Measurements from ENCODE around the gene FAM200B. TPM values are rescaled to one million over a fixed set of nuclear protein-coding genes. Genes with fewer than 3 reads are reported as not detected.

FAM200B gene
- polyA plus RNA-seq, 2 of the 4 experiments (the other 2 are of a cell fraction) = 40.8 to 41.6 TPM

GRCh38 chr4:15655223-15656037, 26.2 kb upstream of the FAM200B start, which contains the start of gene FBXL5 (continued):
- TF ChIP-seq BHLHE40 (IDR thresholded peaks at IDR 0.05; ENCODE audit: low read depth, low read length) (no peak), SREBF2 (IDR thresholded peaks at IDR 0.05) (no peak), JUNB (IDR thresholded peaks at IDR 0.05) (no peak), HDAC2 (IDR thresholded peaks at IDR 0.05) (no peak), HOXB13 (CRISPR knock-in tag; IDR thresholded peaks at IDR 0.05; ENCODE audit: low read depth) (peak; percentile 93), JUN (IDR thresholded peaks at IDR 0.05) (peak; percentile 24 to 76; a peak in 3 of 5 replicates), HOXA7 (CRISPR knock-in tag; IDR thresholded peaks at IDR 0.05) (0 out of 2 replicates have a peak, but pooled peaks have one; percentile 56), SMC3 (IDR thresholded peaks at IDR 0.05) (no peak), FOXS1 (CRISPR knock-in tag; IDR thresholded peaks at IDR 0.05) (peak; percentile 64), CBX2 (IDR thresholded peaks at IDR 0.05; ENCODE audit: borderline replicate concordance, low read depth) (no peak)
- TF ChIP-seq, protein P1, sequence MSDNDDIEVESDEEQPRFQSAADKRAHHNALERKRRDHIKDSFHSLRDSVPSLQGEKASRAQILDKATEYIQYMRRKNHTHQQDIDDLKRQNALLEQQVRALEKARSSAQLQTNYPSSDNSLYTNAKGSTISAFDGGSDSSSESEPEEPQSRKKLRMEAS (IDR thresholded peaks at IDR 0.05) = peak; percentile 78
- TF ChIP-seq, protein P2, sequence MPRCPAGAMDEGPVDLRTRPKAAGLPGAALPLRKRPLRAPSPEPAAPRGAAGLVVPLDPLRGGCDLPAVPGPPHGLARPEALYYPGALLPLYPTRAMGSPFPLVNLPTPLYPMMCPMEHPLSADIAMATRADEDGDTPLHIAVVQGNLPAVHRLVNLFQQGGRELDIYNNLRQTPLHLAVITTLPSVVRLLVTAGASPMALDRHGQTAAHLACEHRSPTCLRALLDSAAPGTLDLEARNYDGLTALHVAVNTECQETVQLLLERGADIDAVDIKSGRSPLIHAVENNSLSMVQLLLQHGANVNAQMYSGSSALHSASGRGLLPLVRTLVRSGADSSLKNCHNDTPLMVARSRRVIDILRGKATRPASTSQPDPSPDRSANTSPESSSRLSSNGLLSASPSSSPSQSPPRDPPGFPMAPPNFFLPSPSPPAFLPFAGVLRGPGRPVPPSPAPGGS (IDR thresholded peaks at IDR 0.05) = 0 out of 3 replicates have a peak, but pooled peaks have one; percentile 24

DNA sequence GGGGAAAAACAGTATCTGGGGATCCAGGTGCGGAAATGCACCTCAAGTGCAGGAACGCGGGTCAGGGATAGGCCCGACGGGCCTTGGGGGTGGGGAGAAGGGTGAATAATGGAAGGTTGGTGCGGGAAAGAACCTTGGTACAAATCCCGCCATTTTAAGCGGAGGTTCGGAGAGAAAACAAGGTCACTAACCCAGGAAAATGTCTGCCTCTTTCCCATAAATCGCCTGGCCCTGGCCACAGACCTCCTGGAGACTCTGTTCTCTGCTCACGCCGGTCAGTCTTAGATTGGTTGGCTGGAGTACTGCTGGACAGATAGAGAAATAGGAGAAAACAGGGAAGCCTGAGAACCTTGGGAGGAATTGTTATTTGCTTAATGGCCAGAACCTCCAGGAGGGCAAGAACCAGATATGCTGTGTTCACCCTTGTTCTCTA, 25.6 kb upstream of the FAM200B start:
- DNase-seq (ENCODE audit: low read depth in 1 of 2, low spot score in 1 of 2) (no peak), FAIRE-seq (no peak), ATAC-seq (no peak)
- H3K4me1 ChIP-seq = peaks cover 38% of the 10 kb centered on the region; the same call in 2 of the 3 replicates
- H3K4me3 ChIP-seq = peak overlapping the region; percentile 68; the same call in 2 of the 3 replicates
- peak overlapping the region; percentile 89 to 99 for H3K27ac ChIP-seq
- ChIA-PET CTCF (interaction anchor here (1.4 kb wide), 1 partner anchor 8 kb away, joined by 3 read pairs; no protein-coding TSS in a partner anchor), POLR2A (interaction anchor here (1.2 kb wide), 1 partner anchor 177 kb away, joined by 5 read pairs; no protein-coding TSS in a partner anchor)
- no peak for TF ChIP-seq EHMT2 (IDR thresholded peaks at IDR 0.05; ENCODE audit: low read depth)
- no peak for TF ChIP-seq FOSB (CRISPR knock-in tag; IDR thresholded peaks at IDR 0.05)
- TF ChIP-seq, protein P3, sequence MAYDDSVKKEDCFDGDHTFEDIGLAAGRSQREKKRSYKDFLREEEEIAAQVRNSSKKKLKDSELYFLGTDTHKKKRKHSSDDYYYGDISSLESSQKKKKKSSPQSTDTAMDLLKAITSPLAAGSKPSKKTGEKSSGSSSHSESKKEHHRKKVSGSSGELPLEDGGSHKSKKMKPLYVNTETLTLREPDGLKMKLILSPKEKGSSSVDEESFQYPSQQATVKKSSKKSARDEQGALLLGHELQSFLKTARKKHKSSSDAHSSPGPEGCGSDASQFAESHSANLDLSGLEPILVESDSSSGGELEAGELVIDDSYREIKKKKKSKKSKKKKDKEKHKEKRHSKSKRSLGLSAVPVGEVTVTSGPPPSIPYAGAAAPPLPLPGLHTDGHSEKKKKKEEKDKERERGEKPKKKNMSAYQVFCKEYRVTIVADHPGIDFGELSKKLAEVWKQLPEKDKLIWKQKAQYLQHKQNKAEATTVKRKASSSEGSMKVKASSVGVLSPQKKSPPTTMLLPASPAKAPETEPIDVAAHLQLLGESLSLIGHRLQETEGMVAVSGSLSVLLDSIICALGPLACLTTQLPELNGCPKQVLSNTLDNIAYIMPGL (CRISPR knock-in tag; IDR thresholded peaks at IDR 0.05; ENCODE audit: borderline replicate concordance) = no peak
- no peak for TF ChIP-seq REST (IDR thresholded peaks at IDR 0.05)
- TF ChIP-seq ZNF302 (CRISPR knock-in tag; IDR thresholded peaks at IDR 0.05) = no peak
- no peak for TF ChIP-seq HOXA7 (CRISPR knock-in tag; IDR thresholded peaks at IDR 0.05)
- no peak for TF ChIP-seq USF2 (IDR thresholded peaks at IDR 0.05)
- no peak for TF ChIP-seq ZC3H11A (IDR thresholded peaks at IDR 0.05)
- no peak for TF ChIP-seq SREBF2 (IDR thresholded peaks at IDR 0.05)
- no peak for TF ChIP-seq MAFK (IDR thresholded peaks at IDR 0.05; ENCODE audit: partially characterized antibody)
- TF ChIP-seq PHF8 (IDR thresholded peaks at IDR 0.05; ENCODE audit: borderline replicate concordance, low read depth) = no peak
- TF ChIP-seq TP53 (CRISPR knock-in tag; IDR thresholded peaks at IDR 0.05) = no peak
- TF ChIP-seq ZFP36 (IDR thresholded peaks at IDR 0.05; ENCODE audit: borderline replicate concordance, partially characterized antibody) = no peak
- no peaks in the 10 kb centered on the region for H3K9me3 ChIP-seq
- peak overlapping the region; percentile 85 for H3K4me2 ChIP-seq
- WGBS (ENCODE audit: missing lambda C conversion rate) = 85% methylated on average over 12 of the region's 12 CpGs
